T-helper 2 cell treated with Interferon-gamma antibody and Interleukin-4, amounts not matched to agents 5 μg/mL and 100 μg/mL, for 36 hours (primary cell): ENCODE data around the gene CD3G.

ENCODE experiments used
- DNase-seq: peaks from one replicate; pipeline ENCODE4 v3.0.0; 2021; ENCODE audit warnings: low spot score
- H3K27ac Mint-ChIP-seq: one replicate; pipeline ENCODE4 v1.8.0; 2021; ENCODE audit warnings: mild to moderate bottlenecking, mixed read lengths
- H3K27me3 Mint-ChIP-seq: one replicate; pipeline ENCODE4 v1.8.0; 2021; ENCODE audit warnings: low read depth, mixed read lengths
- H3K36me3 Mint-ChIP-seq: one replicate; pipeline ENCODE4 v1.8.0; 2021; ENCODE audit warnings: low read depth, mixed read lengths
- H3K4me1 Mint-ChIP-seq: one replicate; pipeline ENCODE4 v1.8.0; 2021; ENCODE audit warnings: low read depth, mixed read lengths
- H3K4me3 Mint-ChIP-seq: one replicate; pipeline ENCODE4 v1.8.0; 2022; ENCODE audit warnings: mild to moderate bottlenecking, moderate library complexity, mixed read lengths
- H3K9me3 Mint-ChIP-seq: one replicate; pipeline ENCODE4 v1.8.0; 2021; ENCODE audit warnings: mixed read lengths

CD3G gene

DNA sequence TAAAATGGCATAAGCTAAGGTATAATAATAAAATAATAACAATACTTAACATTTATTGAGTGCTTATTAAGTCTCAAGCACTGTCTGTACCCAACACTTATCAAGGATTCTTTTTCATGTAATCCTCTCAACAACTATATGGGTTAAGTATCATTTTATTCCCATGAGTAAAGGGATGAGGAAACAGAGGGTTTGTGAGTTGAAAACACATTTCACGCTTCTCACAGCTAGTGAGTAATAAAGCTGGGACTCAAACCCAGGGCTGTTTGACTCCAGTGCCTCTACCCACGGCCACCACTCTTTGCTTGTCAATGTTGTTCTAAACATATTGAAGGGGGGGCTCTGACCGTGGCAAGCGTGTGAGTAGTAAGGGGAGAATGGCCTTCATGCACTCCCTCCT, 30.9 kb upstream of the CD3G start:
- Mint-ChIP-seq H3K27ac (peak overlapping the region; percentile 21), H3K4me1 (peaks cover 65% of the 10 kb centered on the region), H3K9me3 (peaks cover 4% of the 10 kb centered on the region), H3K36me3 (peaks cover 82% of the 10 kb centered on the region), H3K27me3 (no peaks in the 10 kb centered on the region), H3K4me3 (no peak overlapping the region)
- no peak for DNase-seq

DNA sequence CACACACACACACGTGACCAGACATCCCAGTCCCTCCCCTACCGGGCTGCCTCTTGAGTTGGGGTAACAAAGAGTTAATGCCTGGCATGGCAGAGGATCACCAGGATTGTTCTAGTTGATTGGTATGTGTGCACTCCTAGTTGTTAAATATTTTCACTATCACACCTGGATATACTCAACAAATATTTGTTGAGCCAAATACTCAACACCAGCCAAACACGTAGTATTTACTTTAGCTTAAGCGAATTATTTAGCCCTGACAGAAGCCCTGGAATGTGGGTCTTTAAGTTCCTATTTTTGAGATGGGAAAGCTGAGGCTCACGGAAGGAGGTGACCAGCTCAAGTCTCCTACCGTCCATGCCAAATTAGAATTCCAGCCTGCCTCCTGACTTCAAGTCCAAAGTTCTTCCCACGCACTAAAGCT, 29.1 kb upstream of the CD3G start:
- H3K27ac Mint-ChIP-seq: peak overlapping the region; percentile 98
- peaks cover 71% of the 10 kb centered on the region for H3K4me1 Mint-ChIP-seq
- peaks cover 4% of the 10 kb centered on the region for H3K9me3 Mint-ChIP-seq
- no peak for DNase-seq
- H3K27me3 Mint-ChIP-seq: no peaks in the 10 kb centered on the region
- H3K4me3 Mint-ChIP-seq: peak overlapping the region; percentile 80
- peaks cover 76% of the 10 kb centered on the region for H3K36me3 Mint-ChIP-seq

DNA sequence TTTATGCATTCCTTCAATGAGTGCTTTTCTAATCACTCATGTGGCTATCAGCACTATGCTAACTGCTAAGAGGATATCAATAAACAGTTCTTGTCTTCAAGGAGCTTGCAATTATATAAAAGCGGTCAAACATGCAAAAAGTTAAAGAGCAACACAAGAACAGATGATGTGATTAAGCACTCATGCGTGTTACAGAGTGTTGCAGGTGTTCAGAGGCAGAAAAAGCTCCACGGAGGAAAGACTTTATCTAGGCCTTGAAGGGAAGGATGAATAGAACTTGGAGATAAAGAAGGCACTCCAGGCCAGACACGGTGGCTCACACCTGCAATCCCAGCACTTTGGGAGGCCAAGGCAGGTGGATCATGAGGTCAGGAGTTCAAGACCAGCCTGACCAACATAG, 26.0 kb upstream of the CD3G start:
- H3K27me3 Mint-ChIP-seq: no peaks in the 10 kb centered on the region
- H3K9me3 Mint-ChIP-seq: peaks cover 4% of the 10 kb centered on the region
- DNase-seq: no peak
- peaks cover 68% of the 10 kb centered on the region for H3K4me1 Mint-ChIP-seq
- peak overlapping the region; percentile 14 for H3K4me3 Mint-ChIP-seq
- peaks cover 49% of the 10 kb centered on the region for H3K36me3 Mint-ChIP-seq
- H3K27ac Mint-ChIP-seq: peak overlapping the region; percentile 35

DNA sequence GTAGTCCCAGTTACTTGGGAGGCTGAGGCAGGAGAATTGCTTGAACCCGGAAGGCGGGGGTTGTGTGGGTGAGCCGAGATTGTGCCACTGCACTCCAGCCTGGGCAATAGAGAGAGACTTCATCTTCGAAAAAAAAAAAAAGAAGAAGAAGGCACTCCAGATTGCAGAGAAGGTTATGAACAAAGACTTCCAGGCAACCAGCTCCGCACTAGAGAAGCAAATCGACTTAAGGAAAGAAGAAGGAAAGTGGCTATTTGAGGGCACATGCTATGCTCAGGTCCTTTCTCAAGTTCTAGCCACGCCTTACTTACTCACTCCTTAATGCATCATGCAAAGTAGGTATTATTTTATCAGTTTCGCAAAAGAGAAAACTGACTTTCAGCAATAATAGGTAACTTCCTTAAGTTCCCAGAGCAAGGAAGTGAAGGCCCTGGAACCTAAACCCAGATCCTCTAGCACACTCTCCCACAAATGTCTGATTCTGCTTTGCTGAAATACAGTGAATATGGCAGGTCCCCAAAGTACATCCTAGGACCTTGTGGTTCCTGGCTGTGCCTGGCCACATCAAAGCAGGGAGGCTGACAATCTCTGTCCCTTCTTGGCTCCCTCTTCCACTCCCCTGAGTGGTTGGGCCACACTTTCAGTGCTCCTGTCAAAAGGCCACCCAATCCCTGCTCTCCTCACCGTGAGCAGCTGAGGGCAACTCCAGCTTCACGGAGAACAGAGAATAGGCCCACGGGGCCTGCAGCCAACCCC, 25.4 kb upstream of the CD3G start:
- Mint-ChIP-seq H3K27me3 (no peaks in the 10 kb centered on the region), H3K9me3 (peaks cover 4% of the 10 kb centered on the region), H3K4me1 (peaks cover 66% of the 10 kb centered on the region), H3K36me3 (peaks cover 47% of the 10 kb centered on the region), H3K4me3 (peak overlapping the region; percentile 3), H3K27ac (peak overlapping the region; percentile 45)
- DNase-seq: no peak

DNA sequence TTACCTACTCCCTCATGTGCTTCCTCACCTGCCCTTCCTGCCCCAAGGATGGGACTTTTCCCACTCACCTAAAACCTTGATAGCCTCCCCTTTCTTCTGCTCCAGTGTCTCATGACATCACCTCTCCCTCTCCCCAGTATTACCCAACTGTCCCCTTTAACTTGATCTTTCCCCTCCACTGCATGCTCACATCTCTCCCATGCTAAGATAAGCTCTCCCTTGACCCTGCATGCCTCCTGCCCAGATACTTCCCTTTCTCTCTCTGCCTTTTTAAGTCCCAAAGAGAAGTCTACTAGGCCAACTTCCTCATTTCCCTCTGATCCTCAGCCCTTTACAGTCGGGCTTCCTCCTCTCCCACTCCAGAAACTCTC, 24.8 kb upstream of the CD3G start:
- H3K27ac Mint-ChIP-seq: peak overlapping the region; percentile 45

DNA sequence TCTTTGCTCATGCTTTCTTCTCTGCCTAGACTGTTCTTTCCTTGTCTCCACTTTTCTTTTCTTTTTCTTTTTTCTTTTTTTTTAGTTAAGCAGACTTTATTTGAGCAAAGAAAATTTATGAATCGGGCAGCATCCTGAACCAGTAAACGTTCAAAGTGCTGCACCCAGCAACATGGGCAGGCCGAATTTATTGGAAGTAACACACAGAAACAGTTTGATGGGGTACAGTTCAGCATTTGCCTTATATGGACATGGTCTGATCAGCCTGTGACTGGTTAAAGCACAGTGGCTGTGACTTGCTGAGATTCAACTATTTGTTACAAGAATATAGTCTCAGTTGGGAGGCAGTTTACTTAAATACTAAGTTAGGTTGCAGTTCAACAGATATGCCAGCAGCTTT, 23.6 kb upstream of the CD3G start:
- no peaks in the 10 kb centered on the region for H3K27me3 Mint-ChIP-seq
- H3K4me3 Mint-ChIP-seq: no peak overlapping the region
- DNase-seq: no peak
- peaks cover 4% of the 10 kb centered on the region for H3K9me3 Mint-ChIP-seq
- H3K36me3 Mint-ChIP-seq: peaks cover 33% of the 10 kb centered on the region
- peak overlapping the region; percentile 41 for H3K27ac Mint-ChIP-seq
- peaks cover 54% of the 10 kb centered on the region for H3K4me1 Mint-ChIP-seq

More for the DNA sequence above, 24.8 kb upstream of the CD3G start:
- H3K9me3 Mint-ChIP-seq: peaks cover 4% of the 10 kb centered on the region
- no peaks in the 10 kb centered on the region for H3K27me3 Mint-ChIP-seq
- H3K4me1 Mint-ChIP-seq: peaks cover 61% of the 10 kb centered on the region
- H3K4me3 Mint-ChIP-seq: peak overlapping the region; percentile 3
- no peak for DNase-seq
- H3K36me3 Mint-ChIP-seq: peaks cover 42% of the 10 kb centered on the region

DNA sequence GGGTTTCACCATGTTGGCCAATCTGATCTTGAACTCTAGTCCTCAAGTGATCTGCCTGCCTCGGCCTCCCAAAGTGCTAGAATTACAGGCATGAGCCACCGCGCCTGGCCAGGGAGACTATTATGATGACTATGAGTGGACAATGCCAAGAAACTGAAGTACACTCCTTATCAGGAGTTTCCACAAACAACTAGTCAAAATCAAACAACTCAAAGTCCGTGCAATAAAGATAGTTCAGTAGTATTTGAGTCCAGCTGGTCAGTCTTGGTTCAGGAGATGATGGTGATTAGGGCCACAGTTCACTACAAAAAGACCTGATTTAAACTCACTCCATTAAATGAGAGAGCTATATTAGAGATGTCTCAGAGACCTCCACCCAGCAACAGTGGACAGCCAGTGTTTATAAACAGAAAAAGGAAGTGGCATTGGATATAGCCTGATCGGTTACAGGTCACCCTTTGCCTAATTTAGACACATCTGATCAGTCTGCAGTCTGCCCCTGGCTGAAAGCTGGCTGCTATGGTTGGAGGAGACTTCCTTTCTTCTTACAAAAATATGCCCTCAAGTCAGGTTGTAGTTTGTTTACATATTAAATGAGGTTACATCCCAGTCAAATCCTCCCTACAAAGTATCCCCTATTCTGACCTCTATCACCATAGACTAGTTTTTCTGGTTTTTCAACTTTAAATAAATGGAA, 22.6 kb upstream of the CD3G start:
- Mint-ChIP-seq H3K27ac (peak overlapping the region; percentile 49), H3K4me1 (peaks cover 45% of the 10 kb centered on the region), H3K27me3 (no peaks in the 10 kb centered on the region), H3K4me3 (no peak overlapping the region), H3K36me3 (peaks cover 25% of the 10 kb centered on the region), H3K9me3 (peaks cover 4% of the 10 kb centered on the region)
- no peak for DNase-seq

DNA sequence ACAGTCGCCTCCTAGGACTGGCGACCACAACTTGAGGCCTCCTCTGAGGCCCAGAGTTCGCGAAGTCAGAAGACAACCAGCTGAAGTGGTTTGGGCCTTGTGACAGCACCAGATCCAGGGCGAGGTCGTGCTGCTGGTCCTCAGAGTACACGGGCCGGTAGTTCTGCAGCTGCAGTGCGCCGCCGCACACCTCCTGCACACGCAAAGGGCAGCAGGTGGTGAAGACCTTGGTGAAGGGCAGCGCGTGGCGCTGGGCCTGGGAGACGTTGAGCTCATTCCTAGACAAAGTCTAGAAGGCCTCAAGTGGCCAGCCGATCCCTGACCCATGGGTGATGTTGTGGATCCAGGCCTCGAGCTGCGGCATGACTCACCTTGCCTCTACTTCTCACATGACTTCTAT, 21.4 kb upstream of the CD3G start:
- Mint-ChIP-seq H3K4me1 (peaks cover 37% of the 10 kb centered on the region), H3K36me3 (peaks cover 18% of the 10 kb centered on the region), H3K9me3 (no peaks in the 10 kb centered on the region), H3K27me3 (no peaks in the 10 kb centered on the region), H3K27ac (no peak overlapping the region), H3K4me3 (no peak overlapping the region)
- DNase-seq: no peak

DNA sequence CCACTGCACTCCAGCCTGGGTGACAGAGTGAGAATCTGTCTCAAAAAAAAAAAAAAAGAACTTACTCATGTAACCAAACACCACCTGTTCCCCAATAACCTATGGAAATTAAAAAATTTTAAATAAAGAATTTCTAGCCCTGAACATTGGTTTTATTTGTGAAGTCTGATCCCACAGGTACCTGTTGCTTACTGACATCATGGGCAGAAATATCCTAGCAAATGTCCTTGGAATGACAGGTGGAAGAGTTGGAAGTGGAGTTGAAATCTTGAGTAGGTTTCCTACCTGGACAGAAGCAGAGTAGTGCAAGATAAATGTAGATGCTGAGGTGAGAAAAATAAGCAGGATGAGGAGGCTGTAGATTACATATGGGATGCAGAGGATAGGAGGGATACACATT, 18.9 kb upstream of the CD3G start:
- Mint-ChIP-seq H3K36me3 (peaks cover 11% of the 10 kb centered on the region), H3K27ac (no peak overlapping the region), H3K9me3 (no peaks in the 10 kb centered on the region), H3K4me1 (peaks cover 16% of the 10 kb centered on the region), H3K27me3 (peaks cover 2% of the 10 kb centered on the region), H3K4me3 (no peak overlapping the region)
- DNase-seq: no peak

DNA sequence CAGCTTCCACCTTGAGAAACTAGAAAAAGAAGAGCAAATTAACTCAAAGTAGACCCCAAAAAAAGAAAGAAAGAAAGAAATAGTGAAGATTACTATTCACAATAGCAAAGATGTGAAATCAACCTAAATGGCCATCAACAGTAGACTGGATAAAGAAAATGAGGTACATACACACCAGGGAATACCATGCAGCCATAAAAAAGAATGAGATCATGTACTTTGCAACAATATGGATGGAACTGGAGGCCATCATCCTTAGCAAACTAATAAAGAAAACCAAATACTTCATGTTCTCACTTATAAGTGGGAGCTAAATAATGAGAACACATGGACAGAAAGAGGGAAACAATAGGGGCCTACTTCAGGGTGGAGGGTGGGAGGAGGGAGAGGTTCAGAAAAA, 15.4 kb upstream of the CD3G start:
- H3K9me3 Mint-ChIP-seq: no peaks in the 10 kb centered on the region
- H3K36me3 Mint-ChIP-seq: peaks cover 8% of the 10 kb centered on the region
- H3K4me1 Mint-ChIP-seq: no peaks in the 10 kb centered on the region
- no peak for DNase-seq
- H3K27me3 Mint-ChIP-seq: peaks cover 2% of the 10 kb centered on the region
- H3K27ac Mint-ChIP-seq: no peak overlapping the region
- no peak overlapping the region for H3K4me3 Mint-ChIP-seq

DNA sequence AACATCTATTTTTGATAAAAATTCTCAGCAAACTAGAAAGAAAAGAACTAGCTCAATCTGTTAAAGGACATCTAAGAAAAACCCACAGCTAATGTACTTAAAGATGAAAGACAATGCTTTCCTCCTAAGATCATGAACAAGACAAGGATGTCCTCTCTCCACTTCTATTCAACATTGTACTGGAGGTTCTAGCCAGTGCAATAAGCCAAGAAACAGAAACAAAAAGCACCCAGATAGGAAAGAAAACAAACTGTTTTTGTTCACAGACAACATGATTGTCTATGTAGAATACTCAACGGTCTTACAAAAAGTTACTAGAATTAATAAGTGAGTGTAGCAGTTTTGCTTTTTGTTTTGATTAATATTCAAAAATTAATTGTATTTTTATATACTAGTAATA, 9.4 kb upstream of the CD3G start:
- peaks cover 30% of the 10 kb centered on the region for H3K36me3 Mint-ChIP-seq
- H3K27me3 Mint-ChIP-seq: no peaks in the 10 kb centered on the region
- peaks cover 31% of the 10 kb centered on the region for H3K4me1 Mint-ChIP-seq
- peak overlapping the region; percentile 77 for H3K27ac Mint-ChIP-seq
- peak overlapping the region; percentile 18 for H3K4me3 Mint-ChIP-seq
- DNase-seq: no peak
- H3K9me3 Mint-ChIP-seq: no peaks in the 10 kb centered on the region

DNA sequence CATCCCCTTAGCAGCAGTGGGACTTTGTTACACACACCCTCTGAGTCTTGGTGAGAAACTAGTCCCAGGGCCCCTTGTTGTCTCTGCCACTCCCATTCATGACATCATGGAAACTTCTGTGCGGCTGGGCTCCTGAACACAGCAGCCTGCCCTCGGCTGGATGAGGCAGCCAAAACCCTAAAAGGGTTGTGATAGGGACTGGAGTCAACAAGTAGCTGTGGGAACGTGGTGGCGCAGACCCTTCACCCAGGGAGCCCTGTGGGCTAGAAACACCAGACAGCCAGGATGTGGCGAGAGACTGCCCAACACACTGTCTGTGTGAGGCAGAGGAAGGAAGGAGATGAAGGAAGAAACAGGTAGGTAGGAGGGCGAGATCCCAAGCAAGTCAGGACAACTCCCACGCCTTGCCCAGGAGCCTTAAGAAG, 5.5 kb upstream of the CD3G start:
- peak; percentile 86 for DNase-seq
- Mint-ChIP-seq H3K27ac (peak overlapping the region; percentile 100), H3K27me3 (no peaks in the 10 kb centered on the region), H3K4me1 (peaks cover 57% of the 10 kb centered on the region), H3K9me3 (no peaks in the 10 kb centered on the region), H3K4me3 (peak overlapping the region; percentile 93), H3K36me3 (peaks cover 54% of the 10 kb centered on the region)

DNA sequence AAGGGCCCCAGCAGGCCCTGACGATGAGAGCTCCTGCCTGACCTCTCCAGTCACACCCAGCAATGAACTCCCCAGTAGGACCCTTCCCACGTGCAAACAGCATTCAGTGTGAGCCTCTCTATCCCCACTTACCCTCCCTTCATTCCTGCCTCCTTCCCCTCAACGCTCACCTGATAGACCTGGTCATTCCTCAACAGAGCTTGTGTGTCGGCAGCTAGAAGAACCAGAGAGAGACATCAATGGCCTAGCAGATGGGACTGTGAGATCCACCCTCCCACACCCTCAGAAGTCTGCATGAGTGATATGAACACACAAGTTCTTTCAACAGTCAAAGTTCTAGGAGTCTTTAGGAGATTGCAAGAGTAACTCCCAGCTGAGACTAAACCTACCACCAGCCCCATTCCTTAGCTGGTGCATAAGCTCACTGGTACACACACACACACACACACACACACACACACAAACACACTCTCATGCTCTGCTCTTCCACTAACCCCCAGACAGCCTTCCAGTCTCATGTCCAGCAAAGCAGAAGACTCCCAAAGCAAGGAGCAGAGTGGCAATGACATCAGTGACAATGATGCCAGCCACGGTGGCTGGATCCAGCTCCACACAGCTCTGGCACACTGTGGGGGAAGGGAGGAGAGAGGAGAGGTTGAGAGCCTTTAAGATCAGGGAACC, 4.7 kb upstream of the CD3G start:
- H3K4me1 Mint-ChIP-seq: peaks cover 59% of the 10 kb centered on the region
- peak overlapping the region; percentile 93 for H3K4me3 Mint-ChIP-seq
- H3K36me3 Mint-ChIP-seq: peaks cover 54% of the 10 kb centered on the region
- no peak for DNase-seq
- no peaks in the 10 kb centered on the region for H3K9me3 Mint-ChIP-seq
- H3K27ac Mint-ChIP-seq: peak overlapping the region; percentile 100
- no peaks in the 10 kb centered on the region for H3K27me3 Mint-ChIP-seq

DNA sequence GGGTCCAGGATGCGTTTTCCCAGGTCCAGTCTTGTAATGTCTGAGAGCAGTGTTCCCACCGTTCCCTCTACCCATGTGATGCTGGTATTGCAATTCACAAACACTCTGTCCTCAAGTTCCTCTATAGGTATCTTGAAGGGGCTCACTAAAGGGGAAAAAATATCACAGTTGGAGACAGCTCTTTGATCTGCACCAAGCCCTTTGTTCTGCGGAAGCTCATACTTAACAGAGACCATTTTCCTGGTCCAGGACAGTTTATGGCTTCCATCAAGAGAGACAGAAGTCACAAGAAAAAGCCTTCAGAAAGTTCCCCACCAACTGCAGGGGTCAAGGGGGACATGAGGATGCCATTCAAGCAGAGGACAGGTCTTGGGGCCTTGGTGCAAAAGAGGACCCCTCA, 3.7 kb upstream of the CD3G start:
- H3K4me1 Mint-ChIP-seq: peaks cover 56% of the 10 kb centered on the region

More for the DNA sequence above, 3.7 kb upstream of the CD3G start:
- H3K27me3 Mint-ChIP-seq: no peaks in the 10 kb centered on the region
- peaks cover 56% of the 10 kb centered on the region for H3K36me3 Mint-ChIP-seq
- no peaks in the 10 kb centered on the region for H3K9me3 Mint-ChIP-seq
- peak overlapping the region; percentile 100 for H3K27ac Mint-ChIP-seq
- no peak for DNase-seq
- peak overlapping the region; percentile 93 for H3K4me3 Mint-ChIP-seq
